ENCODE results near the gene CLCN7. TPM values are rescaled to one million over a fixed set of nuclear protein-coding genes. Genes with fewer than 3 reads are reported as not detected.

CLCN7 gene
- total and polyA plus RNA-seq, 2 of the 8 experiments (the other 6 are each of a cell fraction or from before 2014, with no cell fraction given): 38.6 to 81.5 TPM

DNA sequence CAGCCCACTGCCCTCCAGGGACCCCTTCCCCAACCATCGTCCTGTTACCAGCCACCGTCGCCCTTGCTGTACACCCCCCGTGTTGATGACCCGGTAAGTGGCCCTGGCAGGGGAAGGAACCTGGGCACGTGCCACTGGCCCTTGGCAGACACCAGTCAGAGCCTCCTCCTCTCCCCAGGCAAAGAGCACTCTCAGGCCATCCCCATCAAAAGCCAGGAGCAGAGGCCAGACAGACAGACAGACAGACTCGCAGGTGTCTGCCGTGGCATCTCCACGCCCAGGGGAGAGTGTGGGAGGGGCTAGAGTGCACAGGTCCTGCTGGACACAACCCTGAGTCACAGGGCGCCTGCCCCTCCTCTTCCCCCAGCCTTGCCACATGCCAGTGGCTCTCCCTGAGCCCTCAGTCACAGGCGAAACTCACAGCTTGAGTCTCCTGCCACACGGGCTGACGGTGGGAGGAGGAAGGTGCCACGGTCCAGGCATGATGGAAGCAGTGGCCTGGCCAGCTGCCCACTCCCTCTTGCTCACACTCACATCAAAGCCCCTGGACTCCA is 7.8 kb downstream of the CLCN7 start:
- no peak overlapping the region for H3K56ac ChIP-seq (replicated peaks; ENCODE audit: insufficient read length, low read depth, low read length)
- H3K79me2 ChIP-seq (ENCODE audit: control insufficient read depth in 1 of 2, insufficient read depth in 2 of 2, low read length in 2 of 2): peaks cover 0 to 58% of the 10 kb centered on the region in 2 experiments; a peak in 3 of 4 replicates
- TF ChIP-seq KDM4A (IDR thresholded peaks at IDR 0.05; ENCODE audit: low read depth, low read length, severe bottlenecking) (no peak), TBP (IDR thresholded peaks at IDR 0.05; ENCODE audit: low read depth, low read length) (no peak), SIN3A (conservative IDR thresholded peaks at IDR 0.05 in 1 of 2, IDR thresholded peaks at IDR 0.05 in 1 of 2; ENCODE audit: low read depth in 1 of 2, low read length in 2 of 2) (no peak), RFX5 (IDR thresholded peaks at IDR 0.05; ENCODE audit: borderline replicate concordance, low read depth, low read length) (no peak), EP300 (IDR thresholded peaks at IDR 0.05; ENCODE audit: borderline replicate concordance in 1 of 2, low read depth in 2 of 2, low read length in 2 of 2) (no peak), BCL11A (IDR thresholded peaks at IDR 0.05; ENCODE audit: low read depth in 2 of 2, low read length in 2 of 2) (no peak), BRCA1 (IDR thresholded peaks at IDR 0.05; ENCODE audit: low read depth, low read length) (no peak), HDAC2 (IDR thresholded peaks at IDR 0.05; ENCODE audit: borderline replicate concordance in 1 of 2, low read depth in 2 of 2, low read length in 2 of 2) (no peak)
- TF ChIP-seq, protein P1, sequence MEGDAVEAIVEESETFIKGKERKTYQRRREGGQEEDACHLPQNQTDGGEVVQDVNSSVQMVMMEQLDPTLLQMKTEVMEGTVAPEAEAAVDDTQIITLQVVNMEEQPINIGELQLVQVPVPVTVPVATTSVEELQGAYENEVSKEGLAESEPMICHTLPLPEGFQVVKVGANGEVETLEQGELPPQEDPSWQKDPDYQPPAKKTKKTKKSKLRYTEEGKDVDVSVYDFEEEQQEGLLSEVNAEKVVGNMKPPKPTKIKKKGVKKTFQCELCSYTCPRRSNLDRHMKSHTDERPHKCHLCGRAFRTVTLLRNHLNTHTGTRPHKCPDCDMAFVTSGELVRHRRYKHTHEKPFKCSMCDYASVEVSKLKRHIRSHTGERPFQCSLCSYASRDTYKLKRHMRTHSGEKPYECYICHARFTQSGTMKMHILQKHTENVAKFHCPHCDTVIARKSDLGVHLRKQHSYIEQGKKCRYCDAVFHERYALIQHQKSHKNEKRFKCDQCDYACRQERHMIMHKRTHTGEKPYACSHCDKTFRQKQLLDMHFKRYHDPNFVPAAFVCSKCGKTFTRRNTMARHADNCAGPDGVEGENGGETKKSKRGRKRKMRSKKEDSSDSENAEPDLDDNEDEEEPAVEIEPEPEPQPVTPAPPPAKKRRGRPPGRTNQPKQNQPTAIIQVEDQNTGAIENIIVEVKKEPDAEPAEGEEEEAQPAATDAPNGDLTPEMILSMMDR (IDR thresholded peaks at IDR 0.05; ENCODE audit: control extremely low read depth in 1 of 3, insufficient read depth in 1 of 3, low read depth in 1 of 3, low read length in 3 of 3): no peak

More for the DNA sequence above, 7.8 kb downstream of the CLCN7 start:
- Histone ChIP-seq H3K23me2 (ENCODE audit: low read depth, low read length) (no peaks in the 10 kb centered on the region), H3K9me3 (ENCODE audit: insufficient read depth in 2 of 2, low read depth in 1 of 2, low read length in 1 of 2) (no peaks in the 10 kb centered on the region), H3K23ac (ENCODE audit: insufficient read length) (no peak overlapping the region), H2BK12ac (ENCODE audit: low read depth, low read length) (no peak overlapping the region), H2BK20ac (ENCODE audit: low read length) (no peak overlapping the region), H3K79me1 (ENCODE audit: low read depth, low read length) (peaks cover 27% of the 10 kb centered on the region), H3K27ac (ENCODE audit: low read depth, low read length) (no peak overlapping the region), H2AK5ac (ENCODE audit: low read depth, low read length) (no peak overlapping the region), H3K4me3 (ENCODE audit: extremely low read depth in 1 of 4, insufficient read depth in 2 of 4, low read depth in 3 of 4, low read length in 4 of 4) (no peak overlapping the region), H3K4me1 (replicated peaks in 1 of 4; ENCODE audit: control insufficient read depth in 3 of 4, insufficient read depth in 4 of 4, low read length in 3 of 4) (0 out of 7 replicates have a peak, but pooled peaks cover 0 to 5% (median 0%) of the 10 kb centered on the region in 4 experiments), H3K18ac (ENCODE audit: extremely low read depth, low read length) (no peak overlapping the region), H3K14ac (ENCODE audit: insufficient read length) (no peak overlapping the region), H3K36me3 (ENCODE audit: control insufficient read depth in 2 of 4, insufficient read depth in 4 of 4, low read length in 3 of 4) (peaks cover 0 to 6% (median 0%) of the 10 kb centered on the region in 4 experiments; a peak in 1 of 8 replicates), H2BK5ac (ENCODE audit: low read depth, low read length) (no peak overlapping the region; the same call in 1 of the 2 replicates), H3K4ac (replicated peaks; ENCODE audit: insufficient read length, low read depth, low read length) (no peak overlapping the region), H2BK120ac (replicated peaks; ENCODE audit: low read depth, low read length) (no peak overlapping the region), H4K91ac (replicated peaks; ENCODE audit: insufficient read length, low read length) (no peak overlapping the region), H2AFZ (ENCODE audit: low read length) (no peak overlapping the region), H3K9ac (replicated peaks in 1 of 4; ENCODE audit: extremely low read depth in 1 of 4, low read depth in 3 of 4, low read length in 3 of 4) (no peak overlapping the region; a peak in 1 of 7 replicates), H3K4me2 (ENCODE audit: insufficient read depth in 1 of 2, low read depth in 2 of 2, low read length in 2 of 2) (no peak overlapping the region), H4K8ac (ENCODE audit: extremely low read depth, insufficient read depth, low read length) (peak overlapping the region; percentile 68; the same call in 1 of the 2 replicates), H3K27me3 (replicated peaks in 1 of 4; ENCODE audit: control insufficient read depth in 3 of 4, extremely low read depth in 1 of 4, insufficient read depth in 3 of 4, low read length in 3 of 4) (no peaks in the 10 kb centered on the region), H2BK15ac (ENCODE audit: low read length) (no peak overlapping the region), H4K5ac (ENCODE audit: insufficient read length, low read depth, low read length) (no peak overlapping the region), H4K20me1 (replicated peaks in 1 of 2; ENCODE audit: control insufficient read depth in 1 of 2, insufficient read depth in 2 of 2, low read length in 2 of 2) (peaks cover 10 to 14% of the 10 kb centered on the region in 2 experiments)
- POLR2A ChIA-PET (ENCODE audit: partially characterized antibody): interaction anchor here (1.8 kb wide), 1 partner anchor 10 kb away, joined by 5 read pairs; no protein-coding TSS in a partner anchor
- 86% methylated on average over 8 of the region's 14 CpGs; no CpG with 5 or more reads in 1 of the 2 experiments for WGBS, 2 experiments (ENCODE audit: extremely low coverage in 1 of 2, insufficient coverage in 1 of 2, insufficient read length in 1 of 2, insufficient replicate concordance in 2 of 2, low coverage in 1 of 2, low lambda C conversion rate in 2 of 2, missing lambda C conversion rate in 1 of 2)
- DNase-seq (ENCODE audit: low read depth in 1 of 2, low spot score in 2 of 2) (peak in 1 of 2 experiments; percentile 37), FAIRE-seq (no peak)
- CTCF ChIA-PET (ENCODE audit: partially characterized antibody): no interaction called here
